NCI-H2081 treated with DMSO at 0.1 percent for 48 hours (cell line): ENCODE results near the gene EPHA8.
A peak's percentile ranks its signal among the peaks of the same experiment; 100 is the strongest.

ENCODE experiments used
- DNase-seq: peaks from one replicate; lab custom pipeline; 2025; lab: John Stamatoyannopoulos, UW

EPHA8 gene

DNA sequence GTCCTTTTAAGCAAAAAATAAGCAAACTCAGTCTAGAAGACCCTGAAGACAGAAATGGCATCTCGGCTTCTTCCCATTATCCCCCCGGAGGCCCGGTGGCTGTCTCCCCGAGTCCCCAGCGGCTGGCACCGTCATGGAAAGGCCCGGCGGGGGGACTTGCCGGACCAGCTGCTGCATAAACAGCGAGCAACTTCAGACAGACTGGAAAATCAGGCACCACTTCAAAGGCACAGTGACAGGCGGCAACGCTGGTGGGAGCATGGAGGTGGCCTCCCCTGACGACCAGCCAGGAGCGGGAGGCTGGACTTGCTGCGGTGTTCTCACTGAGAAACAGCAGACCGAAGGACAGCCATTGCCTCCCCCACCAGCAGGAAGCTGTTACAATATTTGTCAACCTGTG is 54.8 kb downstream of the EPHA8 start:
- no peak for DNase-seq

DNA sequence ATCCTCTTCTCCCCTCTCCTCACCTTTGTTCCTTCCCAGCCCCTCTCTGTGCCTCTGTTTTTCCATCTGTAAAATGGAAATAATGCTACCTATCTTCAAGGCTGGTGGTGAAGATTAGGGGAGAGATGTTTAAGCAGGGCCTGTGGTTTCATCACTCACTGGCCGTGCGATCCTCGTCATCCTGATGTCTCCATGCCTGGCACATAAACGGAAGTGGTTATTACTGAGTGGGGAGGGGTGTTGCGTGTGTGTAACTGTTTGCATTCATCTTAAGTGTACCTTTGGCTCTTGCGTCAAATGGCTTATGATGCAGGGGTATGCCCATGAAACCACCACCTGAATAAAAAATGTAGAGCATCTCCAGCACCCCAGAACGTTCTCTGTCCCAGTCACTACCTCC is 56.0 kb downstream of the EPHA8 start:
- DNase-seq, result no peak

DNA sequence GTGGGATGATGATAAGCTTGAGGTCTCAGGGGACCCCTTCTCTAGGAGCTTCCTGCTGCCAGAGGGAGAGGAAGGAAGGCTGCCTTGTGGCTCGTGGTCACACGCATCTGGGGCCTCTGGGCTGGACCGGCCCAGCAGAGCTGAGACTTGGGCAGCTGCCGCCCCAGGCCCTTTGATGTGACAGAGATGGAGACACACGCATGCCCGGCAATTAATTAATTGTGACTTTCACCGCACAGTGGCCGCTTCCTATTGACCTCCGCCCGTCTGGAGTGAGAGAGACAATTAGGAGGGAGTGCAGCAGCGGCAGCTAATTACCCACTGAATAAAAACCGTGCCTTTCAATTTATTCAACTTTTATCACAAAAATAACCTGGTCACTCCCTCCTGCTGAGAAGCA is 56.5 kb downstream of the EPHA8 start:
- DNase-seq, result no peak

DNA sequence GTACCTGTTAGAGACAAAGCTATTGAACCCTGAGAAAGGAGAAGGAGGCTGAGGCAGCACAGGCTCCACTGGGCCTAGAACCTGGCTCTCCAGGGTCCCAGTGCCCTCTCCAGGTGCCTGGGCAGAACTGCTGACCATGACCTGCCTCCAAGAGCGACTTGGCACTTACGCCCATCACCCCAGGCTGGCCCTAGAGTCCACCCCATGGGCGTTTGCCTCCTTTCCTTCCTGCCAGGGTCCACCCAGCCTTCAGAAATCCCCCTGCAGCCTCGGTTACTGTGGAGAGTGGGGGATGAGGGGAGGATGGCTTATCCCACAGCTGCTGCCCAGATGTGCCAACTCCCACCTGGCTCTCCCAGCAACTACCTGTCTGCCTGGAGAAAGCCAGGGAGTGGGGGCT is 58.5 kb downstream of the EPHA8 start:
- DNase-seq, result no peak

DNA sequence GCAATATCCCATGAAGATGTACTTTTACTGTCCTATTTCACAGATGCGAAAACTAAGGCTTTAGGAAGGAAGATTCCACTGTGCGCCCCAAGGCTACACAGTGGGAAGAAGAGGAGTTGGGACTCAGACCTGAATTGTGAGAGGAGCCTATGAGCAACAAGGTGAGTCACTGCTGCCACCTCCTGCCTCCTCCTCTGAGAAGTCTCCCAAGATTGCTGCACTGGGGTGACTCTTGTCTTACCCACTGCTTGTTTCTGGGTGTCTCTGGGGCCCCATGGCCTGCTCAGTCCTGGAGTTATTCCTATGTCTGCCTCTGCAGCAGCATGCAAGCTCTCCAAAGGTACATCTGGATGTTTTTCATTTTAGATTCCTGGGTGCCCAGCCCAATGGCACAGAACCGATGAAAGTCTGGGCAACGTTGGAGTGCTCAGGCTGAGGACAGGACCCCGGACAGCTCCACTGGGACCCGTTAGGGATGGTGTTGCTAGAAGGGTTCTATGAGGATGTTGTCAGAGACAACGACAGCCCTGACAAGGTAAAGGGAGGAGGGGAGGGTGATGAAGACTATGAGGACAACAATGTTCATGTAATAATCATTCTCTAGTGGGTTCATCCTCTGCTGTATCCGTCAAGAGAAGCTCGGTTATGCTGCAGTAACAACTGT is 62.1 kb downstream of the EPHA8 start:
- DNase-seq, result no peak

DNA sequence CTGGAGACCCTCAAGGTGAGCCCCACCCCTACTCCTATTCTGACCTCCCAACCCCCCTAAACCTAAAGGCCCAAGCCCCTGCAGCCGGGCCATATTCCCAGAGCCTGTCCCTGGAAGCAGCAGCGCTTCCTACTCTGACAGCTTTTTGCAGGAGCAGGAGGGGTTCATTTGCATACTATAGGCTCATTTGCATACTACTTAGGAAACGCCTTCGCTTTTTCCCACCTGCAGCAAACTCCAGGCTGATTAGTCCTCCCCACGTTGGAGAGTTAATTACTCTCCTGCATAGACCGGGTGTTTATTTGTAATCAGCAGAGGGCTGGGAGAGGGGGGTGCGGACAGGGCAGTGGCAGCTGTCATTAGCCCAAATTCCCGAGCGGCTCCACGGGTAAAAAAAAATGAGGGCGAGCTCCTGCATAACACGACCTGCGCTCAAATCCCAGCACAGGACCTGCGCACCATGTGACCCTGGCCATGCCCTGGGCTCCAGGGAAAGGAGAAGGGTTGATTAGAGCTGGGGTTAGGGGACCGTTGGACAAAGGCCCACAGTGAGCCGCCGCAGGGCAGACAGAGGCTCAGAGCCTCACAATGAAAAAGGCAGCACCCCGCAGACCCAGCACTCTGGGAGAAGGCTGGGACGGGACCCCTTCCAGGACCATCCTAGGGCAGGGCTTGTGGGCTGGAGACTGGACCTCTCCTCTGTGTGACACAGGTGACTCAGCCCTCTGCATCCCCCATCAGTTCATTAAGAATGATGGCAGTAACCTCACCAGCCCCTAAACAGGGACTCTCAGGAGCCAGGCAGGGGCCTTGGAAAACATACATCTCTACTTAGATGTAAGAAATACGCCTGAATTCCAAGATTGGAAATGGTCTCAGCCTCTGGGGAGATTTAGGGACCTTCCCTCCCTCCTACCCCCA is 63.2 kb downstream of the EPHA8 start:
- DNase-seq, result no peak

DNA sequence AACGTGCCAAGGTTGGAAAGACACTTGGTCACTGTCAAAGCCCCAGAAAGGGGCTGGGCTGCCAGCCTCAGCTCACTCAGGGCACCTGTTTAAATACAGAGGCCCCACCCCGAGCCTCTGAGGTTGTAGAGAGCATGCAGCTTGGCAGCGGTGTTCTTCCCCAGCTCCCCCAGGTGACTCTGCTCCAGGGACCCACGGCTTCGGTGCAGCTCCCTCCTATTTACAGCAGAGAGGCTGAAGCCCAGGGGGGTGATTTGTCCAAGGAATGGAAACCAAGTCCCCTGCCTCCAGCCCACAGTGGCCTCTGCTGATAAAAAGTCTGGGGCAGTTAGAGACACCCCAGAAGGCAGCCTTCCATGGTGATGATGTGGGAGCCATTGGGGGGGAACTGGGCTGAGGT is 64.0 kb downstream of the EPHA8 start:
- DNase-seq, result peak; percentile 24

DNA sequence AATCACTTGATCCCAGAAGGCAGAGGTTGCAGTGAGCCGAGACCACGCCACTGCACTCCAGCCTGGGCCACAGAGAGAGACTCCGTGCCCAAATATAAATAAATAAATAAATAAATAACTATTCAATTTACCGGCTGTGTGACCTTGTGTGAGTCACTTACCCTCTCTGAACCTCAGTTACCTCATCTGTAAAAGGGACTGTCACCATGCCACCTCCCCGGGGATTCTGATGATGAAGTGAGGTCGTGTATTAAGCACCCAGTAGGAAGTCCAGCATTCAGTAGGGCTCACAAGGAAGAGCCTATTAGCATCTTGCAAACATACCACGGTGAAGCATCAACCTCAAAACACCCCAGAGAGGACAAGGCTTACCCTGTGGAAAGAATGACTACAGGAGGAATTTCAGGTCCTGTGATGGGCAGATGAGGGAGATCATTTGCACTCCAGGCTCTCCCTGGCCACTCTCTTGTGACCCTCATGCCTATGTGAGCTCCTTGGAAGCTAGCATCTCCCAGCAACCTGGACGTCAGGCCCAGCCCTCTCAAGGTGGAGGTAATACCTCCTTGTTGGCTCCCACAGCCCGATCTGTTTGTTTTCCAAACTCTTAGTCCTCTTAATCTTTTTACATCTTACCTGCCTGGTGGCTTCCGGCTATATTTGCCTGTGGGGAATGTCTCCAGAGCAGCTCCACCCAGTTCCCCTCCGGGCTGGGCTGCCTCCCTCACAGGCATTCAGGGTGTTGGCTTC is 65.6 kb downstream of the EPHA8 start:
- DNase-seq, result no peak

DNA sequence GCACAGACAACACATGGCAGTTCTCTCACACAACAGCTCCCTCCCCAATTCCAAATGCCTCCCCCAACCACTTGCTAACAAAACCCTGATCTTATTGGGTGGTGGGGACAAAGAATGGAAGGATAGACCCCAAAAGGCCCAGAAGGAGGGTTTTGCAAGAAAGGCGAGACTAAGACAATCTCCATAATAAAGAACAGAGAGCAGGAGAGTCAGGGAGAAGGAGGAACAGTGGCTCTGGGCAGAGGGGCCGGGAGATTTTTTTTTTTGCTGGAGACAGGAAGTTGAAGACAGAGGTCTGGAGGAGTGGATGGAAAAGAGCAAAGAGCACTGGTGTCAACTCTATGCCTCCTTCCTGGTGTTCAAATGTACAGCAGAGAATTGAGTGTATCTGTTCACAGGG is 66.6 kb downstream of the EPHA8 start:
- no peak for DNase-seq

DNA sequence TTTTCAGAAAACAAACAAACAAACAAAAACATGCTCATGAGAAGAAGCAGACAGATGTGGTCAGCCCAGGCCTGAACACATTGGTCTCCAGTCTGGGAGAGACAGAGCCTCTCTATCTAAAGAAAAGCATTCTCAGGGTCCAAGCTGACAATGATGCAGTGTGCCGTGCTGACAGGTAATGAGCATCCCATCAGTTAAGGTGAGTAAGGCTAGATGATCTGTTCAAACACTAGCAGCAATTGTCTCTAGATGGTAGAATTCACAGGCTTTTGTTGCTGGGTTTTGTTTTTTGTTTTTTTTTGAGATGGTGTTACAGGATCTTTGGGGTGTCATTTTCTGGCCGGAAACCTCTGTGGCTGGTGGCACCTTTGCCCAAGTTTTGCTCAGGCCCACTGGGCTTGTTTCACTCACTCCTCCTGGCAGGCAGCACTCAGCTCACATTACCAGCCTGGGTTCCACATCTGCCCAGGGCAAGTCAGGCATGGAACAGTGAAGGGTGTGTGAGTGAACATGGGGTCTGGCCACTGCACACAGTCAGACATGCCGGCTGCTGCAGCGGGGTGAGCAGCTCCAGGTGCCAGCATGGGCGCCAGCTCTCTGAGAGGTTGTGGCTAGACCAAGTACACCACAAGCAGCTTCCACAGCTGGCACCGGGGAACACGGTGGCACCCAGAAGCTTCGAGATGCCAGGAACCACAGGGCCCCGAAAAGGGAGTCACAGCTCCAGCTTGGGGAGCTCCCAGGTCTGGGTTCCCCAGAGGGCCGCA is 70.6 kb downstream of the EPHA8 start:
- no peak for DNase-seq

DNA sequence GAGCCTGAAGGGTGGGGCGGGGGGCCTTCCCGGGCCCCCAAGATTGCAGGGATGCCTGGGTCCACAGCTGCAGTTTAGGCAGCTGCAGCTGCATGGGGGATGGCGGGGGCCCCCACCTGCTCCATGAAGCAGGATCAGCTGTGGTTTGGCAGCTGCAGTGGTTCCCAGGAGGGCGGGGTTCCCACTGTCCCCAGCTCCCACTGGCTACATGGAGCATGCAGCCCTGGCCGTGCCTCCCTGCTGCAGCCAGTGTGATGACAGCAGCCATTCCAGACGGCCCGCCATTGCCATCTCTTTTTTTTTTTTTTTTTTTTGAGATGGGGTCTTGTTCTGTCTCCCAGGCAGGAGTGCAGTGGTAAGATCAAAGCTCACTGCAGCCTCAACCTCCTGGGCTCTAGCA is 72.1 kb downstream of the EPHA8 start:
- no peak for DNase-seq

DNA sequence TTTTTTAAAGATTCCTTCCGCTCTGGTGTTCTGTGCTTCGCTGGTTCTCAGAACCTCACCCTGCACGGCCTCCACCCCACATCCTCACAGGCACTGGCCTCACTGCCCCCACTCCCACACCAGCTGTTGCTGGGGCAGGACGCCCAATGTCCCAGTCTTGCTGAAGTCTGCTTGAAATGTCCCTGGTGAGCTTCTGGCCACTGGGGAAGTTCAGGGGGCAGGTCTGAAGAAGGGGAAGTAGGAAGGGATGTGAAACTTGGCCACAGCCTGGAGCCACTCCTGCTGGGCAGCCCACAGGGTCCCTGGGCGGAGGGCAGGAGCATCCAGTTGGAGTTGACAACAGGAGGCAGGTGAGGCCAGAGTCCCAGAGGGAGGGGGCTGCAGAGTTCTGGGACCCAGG is 73.1 kb downstream of the EPHA8 start, which contains the start of gene C1QA:
Gene C1QA, plus strand, starts transcription at position 276 of the 400 bp plus-strand sequence. CDS start 989 bp downstream, outside the sequence.
- no peak for DNase-seq

DNA sequence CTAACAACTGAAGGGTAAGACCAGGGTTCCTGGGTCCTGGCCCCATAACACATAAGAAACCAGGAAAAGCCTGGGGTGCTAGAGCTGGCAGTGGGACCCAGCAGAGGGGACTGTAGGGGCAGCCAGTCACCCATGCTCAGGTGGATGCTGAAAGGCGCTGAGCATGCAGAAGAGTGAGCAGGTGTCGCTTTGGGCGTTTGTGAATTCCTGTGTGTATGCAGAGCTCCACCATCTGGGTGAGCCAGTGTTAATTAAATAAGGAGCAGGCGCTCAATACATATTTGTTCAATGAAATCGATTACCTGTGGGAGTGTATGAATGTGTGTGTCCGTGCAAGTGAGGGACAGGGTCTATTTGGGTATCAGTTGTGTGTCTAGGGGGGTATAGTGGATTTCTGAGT is 73.6 kb downstream of the EPHA8 start:
- peak; percentile 27 for DNase-seq

DNA sequence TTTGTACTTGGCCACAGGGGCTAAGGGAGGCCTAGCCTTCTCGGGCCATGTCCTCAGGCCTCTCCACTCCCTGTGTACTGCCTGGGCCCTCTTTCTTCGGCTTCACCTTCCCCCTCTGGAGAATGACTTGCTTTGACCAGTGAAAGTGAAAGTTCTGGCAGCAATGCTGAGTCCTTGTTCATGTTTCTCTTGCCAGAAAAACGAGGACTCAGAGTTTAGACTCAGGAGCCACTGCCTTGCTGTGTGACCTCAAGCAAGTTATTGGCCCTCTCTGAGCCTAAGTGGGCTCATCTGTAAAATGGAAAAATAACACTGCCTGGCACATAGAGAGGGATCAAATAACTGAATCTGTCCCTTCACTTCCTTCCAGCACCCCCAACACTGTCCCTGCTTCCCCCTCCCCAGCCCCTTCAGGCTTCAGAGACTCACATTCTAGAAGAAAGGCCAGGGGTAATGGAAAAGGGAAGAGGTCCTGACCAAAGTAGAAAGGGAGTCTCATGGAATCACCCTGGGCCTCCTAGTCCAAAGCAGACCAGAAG is 74.7 kb downstream of the EPHA8 start:
- no peak for DNase-seq

DNA sequence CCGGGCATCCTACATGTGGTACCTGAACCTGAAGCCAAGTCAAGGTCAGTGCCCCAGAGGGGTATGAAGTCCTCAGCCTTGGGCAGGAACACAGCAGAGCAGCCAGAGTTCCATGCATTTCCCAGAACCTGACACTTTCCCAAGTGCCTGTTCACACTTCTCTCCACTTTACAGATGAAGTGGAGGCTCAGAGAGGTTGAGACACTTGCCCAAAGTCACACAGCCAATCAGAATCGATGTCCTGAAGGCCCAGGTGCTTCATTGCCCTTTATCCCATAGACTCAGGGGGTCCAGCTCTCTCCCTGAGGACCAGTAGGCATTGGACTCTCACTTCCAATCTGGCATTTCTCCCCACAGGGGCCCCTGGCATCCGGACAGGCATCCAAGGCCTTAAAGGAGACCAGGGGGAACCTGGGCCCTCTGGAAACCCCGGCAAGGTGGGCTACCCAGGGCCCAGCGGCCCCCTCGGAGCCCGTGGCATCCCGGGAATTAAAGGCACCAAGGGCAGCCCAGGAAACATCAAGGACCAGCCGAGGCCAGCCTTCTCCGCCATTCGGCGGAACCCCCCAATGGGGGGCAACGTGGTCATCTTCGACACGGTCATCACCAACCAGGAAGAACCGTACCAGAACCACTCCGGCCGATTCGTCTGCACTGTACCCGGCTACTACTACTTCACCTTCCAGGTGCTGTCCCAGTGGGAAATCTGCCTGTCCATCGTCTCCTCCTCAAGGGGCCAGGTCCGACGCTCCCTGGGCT is 75.4 kb downstream of the EPHA8 start:
- no peak for DNase-seq

DNA sequence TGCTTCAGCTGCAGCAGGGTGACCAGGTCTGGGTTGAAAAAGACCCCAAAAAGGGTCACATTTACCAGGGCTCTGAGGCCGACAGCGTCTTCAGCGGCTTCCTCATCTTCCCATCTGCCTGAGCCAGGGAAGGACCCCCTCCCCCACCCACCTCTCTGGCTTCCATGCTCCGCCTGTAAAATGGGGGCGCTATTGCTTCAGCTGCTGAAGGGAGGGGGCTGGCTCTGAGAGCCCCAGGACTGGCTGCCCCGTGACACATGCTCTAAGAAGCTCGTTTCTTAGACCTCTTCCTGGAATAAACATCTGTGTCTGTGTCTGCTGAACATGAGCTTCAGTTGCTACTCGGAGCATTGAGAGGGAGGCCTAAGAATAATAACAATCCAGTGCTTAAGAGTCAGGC is 76.0 kb downstream of the EPHA8 start:
- DNase-seq, result no peak

DNA sequence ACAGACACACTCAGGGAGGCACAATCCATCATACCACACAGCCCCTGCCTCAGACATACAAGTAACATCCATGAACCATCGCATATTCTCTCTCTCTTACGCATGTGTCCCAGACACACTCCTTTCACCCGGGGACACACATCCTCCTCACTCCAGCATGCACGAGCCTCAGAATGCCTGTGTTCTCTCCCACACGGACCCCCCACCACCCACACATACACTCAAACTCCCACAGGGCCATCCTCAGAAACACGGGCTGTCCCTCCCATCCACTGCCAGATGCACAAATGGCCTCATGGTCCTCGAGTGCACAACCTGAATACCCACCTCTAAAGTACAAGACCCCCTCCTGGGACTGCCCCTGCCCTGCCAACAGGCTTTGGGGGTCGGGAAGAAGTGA is 78.0 kb downstream of the EPHA8 start:
- no peak for DNase-seq

DNA sequence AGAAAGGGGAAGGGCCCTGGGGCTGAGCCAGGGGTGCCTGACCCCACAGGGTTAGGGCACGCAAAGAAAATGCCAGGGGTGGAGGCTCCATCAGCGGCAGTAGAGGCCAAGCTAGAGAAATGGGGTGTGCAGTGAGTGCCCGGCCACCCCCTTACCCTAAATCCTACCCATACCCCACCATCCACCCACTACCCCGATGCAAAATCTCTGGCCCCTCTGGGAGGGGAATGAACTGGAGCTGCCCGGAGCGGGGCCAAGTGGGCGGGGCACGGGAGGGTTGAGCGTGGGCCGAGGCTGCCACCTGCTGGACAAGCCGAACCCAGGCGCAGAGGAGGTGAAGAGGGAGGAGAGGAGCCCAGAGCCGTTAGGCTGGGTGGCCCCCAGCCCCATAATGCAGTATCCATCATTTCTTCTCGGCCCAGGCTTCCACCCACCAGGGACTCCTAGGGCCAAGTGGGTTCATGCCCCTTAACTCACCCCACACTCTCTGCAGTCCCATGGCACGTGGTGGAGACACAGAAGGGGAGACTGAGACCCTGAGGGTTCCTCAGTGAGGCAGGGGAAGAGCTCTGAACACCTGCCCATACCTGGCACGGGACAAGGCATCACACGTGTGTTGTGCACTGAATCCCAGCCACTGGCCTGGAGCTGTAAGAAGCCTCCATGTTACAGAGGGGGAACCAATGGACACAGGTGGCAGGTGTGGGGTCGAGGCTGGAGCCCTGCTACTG is 78.8 kb downstream of the EPHA8 start:
- DNase-seq, result no peak

DNA sequence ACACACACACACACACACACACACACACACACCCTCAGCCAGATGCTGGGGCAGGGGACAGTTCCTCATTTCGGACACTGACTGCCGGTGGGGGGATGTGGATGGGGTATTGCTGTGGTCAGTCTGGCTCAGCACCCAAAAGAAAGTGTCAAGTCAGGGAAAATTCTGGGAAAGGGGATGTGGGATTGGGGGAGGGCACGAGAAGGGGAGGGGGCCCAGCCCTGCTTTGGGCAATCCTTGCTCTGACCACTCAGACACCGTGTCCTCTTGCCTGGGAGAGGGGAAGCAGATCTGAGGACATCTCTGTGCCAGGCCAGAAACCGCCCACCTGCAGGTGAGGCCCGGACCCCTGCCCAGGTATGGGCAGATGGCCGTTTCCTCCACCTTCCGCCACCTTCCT is 80.1 kb downstream of the EPHA8 start, which contains the start of gene C1QC:
Gene C1QC, plus strand, starts transcription at position 253 of the 400 bp plus-strand sequence. CDS start 391 bp downstream, outside the sequence.
- no peak for DNase-seq

DNA sequence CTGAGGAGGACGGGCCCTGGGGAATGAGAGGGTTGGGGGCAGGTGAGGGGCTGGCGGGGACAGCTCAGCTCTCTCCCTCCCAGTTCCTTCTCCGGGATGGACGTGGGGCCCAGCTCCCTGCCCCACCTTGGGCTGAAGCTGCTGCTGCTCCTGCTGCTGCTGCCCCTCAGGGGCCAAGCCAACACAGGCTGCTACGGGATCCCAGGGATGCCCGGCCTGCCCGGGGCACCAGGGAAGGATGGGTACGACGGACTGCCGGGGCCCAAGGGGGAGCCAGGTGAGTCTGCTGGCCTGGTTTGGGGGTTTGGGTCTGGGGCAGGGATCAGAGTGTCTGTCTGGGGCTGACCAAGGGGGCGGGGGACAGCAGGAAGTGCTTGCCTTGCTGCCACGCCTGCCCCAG is 80.6 kb downstream of the EPHA8 start:
- DNase-seq, result no peak
